T47D (cell line): ENCODE measurements around the gene CCSAP.
"Not testable (repeated sequence)": the region's sequence is repeated elsewhere in the genome, so short reads cannot be mapped to it uniquely, and the experiment has no call there.

Experiments used
- DNase-seq, 2 experiments: peaks; one replicate each; pipeline versions ENCODE4 v3.0.0 to v3.0.0-alpha.2; 2011 to 2012; ENCODE audit warnings: low read depth in 1 of 2, low spot score in 1 of 2
- JUND ChIP-seq: IDR thresholded peaks from 2 replicates; pipeline ENCODE4 v1.6.1; 2012; ENCODE audit warnings: low read depth
- in situ Hi-C: cut with HindIII; loops from 2 replicates; pipeline ENCODE4 v1.10.0; 2016; ENCODE audit warnings: low sequenced_read_pairs, low pct_unique_long_range_greater_than_20kb

Gene CCSAP, protein sequence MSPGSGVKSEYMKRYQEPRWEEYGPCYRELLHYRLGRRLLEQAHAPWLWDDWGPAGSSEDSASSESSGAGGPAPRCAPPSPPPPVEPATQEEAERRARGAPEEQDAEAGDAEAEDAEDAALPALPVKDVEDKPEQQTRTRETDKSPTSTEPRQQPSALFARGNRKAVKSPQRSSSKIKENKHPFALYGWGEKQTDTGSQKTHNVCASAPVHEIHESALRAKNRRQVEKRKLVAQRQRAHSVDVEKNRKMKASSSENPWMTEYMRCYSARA

GRCh38 chr1:229342656-229343569 lies at the start of gene CCSAP:
CCSAP (minus strand) TSS chr1:229343047; CDS start chr1:229342465, 582 bp downstream.
- DNase-seq: peak; percentile 67 to 69
- in situ Hi-C loops: no loop called here
- no peak for TF ChIP-seq JUND

DNA sequence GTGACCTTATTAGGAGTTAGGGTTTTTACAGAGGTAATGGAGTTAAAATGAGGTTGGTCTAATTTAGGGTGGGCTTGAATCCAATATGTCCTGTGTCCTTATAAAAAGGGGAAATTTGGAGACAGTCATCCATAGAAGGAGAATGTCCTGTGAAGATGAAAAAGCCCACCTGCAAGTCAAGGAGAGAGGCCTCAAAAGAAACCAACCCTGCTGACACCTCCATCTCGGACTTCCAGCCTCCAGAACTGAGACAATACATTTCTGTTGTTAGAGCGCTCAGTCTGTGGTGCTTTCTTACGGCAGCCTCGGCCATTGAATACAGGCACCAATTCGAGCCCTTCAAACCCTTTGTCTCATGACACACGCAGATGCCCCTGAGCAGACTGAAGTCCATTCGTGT lies 47.3 kb upstream of the CCSAP start:
- TF ChIP-seq JUND: no peak
- in situ Hi-C loops: no loop called here
- DNase-seq: no peak

DNA sequence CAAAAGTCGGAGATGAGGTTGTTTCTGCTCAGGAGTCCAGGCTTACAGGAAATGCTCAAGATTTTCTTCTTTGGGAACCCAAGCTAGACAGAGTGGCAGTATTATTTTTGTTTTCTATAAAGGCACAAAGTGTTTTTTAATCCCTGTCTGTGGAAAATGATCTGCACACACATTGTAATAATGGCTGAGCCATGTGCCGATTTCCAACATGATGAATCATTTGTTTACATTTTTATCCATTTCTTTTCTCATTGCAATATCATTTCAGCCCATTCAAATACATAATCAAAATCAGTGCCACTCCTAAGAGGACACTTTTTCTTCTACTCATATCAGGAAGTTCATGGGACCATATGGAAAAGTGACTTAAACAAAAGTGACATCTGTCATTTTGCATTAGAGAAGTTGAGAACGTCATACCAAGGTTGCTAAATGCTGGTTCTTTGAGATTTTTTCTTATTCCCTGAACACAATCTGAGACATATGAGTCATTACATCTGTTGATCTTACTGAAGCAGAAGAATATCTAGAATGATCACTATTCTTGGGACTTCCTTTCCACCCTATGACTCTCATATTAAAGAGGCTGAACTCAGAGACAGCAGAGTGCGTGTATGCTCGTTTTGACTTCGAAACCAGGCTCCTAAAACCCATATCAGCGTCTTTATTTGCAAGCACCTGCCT lies 46.2 kb upstream of the CCSAP start:
- DNase-seq: no peak
- in situ Hi-C loops: no loop called here
- TF ChIP-seq JUND: no peak

- TF ChIP-seq JUND: no peak
- DNase-seq: no peak
- in situ Hi-C loops: no loop called here
These were observed 43.1 kb upstream of the CCSAP start for GRCh38 chr1:229385853-229386456.

GRCh38 chr1:229384822-229385221 lies 42.0 kb upstream of the CCSAP start:
- TF ChIP-seq JUND: no peak
- in situ Hi-C loops: no loop called here
- DNase-seq: no peak

GRCh38 chr1:229383961-229384360 lies 41.1 kb upstream of the CCSAP start:
- in situ Hi-C loops: no loop called here
- DNase-seq: no peak
- TF ChIP-seq JUND: no peak

- no peak for DNase-seq
- in situ Hi-C loops: no loop called here
- no peak for TF ChIP-seq JUND
These were observed 40.3 kb upstream of the CCSAP start for GRCh38 chr1:229383188-229383587.

- no peak for DNase-seq
- TF ChIP-seq JUND: no peak
- in situ Hi-C loops: no loop called here
These were observed 38.4 kb upstream of the CCSAP start for GRCh38 chr1:229381234-229381633.

- no peak for DNase-seq
- TF ChIP-seq JUND: no peak
- in situ Hi-C loops: no loop called here
These were observed 37.8 kb upstream of the CCSAP start for GRCh38 chr1:229380536-229381160.

- no peak for DNase-seq
- no peak for TF ChIP-seq JUND
- in situ Hi-C loops: no loop called here
These were observed 37.0 kb upstream of the CCSAP start for GRCh38 chr1:229379846-229380245.

DNA sequence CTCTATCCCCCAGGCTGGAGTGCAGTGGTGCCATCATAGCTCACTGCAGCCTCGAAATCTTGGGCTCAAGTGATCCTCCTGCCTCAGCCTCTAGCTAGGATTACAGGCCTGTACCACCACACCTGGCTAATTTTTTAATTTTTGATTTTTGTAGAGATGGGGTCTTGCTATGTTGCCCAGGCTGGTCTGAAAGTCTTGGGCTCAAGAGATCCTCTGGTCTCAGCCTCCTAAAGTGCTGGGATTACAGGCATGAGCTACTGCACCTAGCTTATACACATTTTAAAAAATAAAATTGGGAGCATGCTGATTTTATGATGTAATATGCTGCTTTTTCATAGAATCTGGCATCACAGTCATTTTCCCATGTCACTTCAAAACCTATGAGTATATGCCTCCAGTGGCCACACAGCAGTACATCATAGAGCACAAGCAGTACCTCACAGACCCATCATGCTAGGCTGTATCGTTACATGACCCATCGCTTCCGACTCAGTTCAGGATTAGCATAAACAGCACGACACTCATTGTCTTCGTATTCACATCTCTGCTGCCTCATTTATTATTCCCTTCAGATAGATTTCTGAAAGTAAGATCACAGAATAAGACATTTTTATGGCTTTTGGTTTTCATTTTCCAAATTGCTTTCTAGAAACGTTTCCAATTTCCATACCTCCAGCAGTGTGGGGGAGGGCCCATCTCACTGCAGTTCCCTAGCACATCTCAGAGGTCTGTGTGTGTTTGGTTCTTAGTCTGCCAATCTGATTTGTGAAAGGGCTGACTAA lies 35.9 kb upstream of the CCSAP start:
- no peak for TF ChIP-seq JUND
- in situ Hi-C loops: no loop called here
- peak in 1 of 2 experiments; percentile 19 for DNase-seq

- in situ Hi-C loops, DNase-seq: not testable (repeated sequence)
These were observed 35.2 kb upstream of the CCSAP start for GRCh38 chr1:229378035-229378434.
